Right forelimb (tissue), 1 donor: Measurements from ENCODE around the gene FGF12.

ENCODE experiments used
- DNase-seq: peaks from one replicate; pipeline ENCODE4 v3.0.0-alpha.2; 2018

The FGF12 gene

GRCh38 chr3:192177383-192177782, 550.0 kb downstream of the FGF12 start:
- DNase-seq = no peak

DNA sequence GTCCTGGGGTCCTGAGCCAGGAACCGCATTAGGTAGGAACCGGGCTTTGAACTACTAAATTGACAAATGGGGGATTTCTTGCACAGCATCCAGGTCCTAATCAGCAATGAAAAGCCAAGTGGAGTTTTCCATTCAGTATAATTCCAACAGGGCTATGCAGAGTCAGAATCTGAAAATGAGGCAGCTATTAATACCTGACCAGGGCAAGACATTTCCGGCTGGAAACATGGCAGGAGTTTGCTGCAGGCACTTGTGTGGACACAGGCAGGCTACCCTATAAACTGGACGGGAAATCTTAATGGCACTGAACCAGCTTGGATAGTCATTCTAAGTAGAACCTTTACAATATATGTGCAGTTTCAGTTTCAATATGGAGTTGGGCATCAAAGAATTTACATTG, 553.1 kb downstream of the FGF12 start:
- no peak for DNase-seq

GRCh38 chr3:192171213-192171612, 556.1 kb downstream of the FGF12 start:
- DNase-seq = no peak

DNA sequence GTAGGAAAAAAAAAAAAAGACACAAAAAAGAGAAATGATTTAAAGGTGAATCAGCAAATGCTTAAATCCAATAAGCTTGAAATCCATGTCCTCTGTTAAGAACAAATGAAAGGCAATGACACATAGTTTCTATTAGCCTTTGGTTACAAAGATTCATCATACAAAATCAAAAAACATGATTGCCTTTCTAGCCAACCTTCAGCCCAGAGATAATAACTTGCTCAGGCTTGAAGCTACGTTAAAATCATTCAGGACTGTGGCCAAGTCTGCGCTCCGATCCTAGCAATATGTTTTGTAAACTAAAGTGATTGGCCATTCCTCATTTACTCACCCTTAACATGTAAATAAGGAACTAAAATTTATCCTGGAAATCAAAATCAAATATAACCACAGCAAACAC, 556.7 kb downstream of the FGF12 start:
- DNase-seq = no peak

DNA sequence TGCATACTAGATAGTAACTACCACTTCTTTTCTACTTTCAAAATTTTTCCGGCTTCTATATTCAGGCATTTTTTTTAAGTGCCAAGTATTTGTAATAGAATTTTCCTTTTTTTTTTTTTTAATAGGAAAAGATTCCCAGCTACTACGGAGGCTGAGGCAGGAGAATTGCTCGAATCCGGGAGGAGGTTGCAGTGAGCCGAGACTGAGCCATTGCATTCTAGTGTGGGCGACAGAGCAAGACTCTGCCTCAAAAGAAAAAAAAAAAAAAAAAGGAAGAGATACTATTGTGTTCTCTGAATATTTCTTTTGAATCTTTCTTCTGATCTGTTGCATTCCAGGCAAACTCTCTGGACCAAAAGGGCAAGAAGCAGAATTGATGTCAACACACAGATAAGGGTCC, 557.3 kb downstream of the FGF12 start:
- no peak for DNase-seq

DNA sequence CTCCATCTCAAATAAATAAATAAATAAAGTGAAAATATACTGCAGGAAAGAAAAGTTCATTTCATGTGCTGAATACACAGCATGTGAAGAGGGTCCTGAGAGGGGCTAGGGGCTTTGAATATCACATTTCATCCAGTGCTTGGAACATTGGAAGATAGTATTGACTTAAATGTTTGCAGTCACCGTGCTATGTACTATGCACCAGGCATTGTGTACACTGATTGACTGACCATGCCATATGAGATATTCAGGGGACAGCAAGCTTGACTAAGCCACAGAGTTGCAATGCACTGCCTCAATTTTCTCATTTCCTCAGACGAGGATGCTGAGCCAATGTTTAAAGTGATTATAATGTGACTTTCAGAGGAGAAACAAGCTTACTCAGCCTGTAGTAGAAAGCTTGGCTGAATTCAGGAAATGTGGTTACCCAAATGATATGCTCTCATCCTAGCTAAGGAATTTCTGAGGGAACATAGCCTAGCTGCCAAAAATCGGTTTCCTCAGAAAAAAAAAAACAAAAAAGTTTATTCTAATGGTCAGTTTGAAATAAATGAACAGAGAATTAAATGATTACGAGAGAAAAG, 557.9 kb downstream of the FGF12 start:
- DNase-seq = no peak

GRCh38 chr3:192168202-192168601, 559.1 kb downstream of the FGF12 start:
- DNase-seq = no peak

GRCh38 chr3:192165552-192165951, 561.8 kb downstream of the FGF12 start:
- no peak for DNase-seq

- no peak for DNase-seq
These were observed 565.7 kb downstream of the FGF12 start for GRCh38 chr3:192161661-192162060.

DNA sequence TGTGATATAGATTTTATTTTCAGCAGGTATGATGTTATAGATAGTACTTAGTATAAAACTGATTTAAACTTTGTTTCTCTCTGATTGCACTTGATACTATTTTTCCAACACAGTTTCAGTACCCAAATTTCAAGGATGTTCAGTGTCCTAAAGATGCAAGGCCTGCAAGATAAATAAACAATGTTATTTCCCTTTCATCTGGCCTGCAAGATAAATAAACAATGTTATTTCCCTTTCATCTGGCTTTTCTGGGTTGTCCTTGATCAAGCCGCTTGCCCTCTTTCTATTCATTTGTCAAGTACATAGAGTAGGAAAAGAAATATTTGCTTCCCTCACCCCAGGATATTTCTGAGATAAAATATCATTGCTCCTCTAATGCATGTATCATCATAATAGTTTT, 571.0 kb downstream of the FGF12 start:
- no peak for DNase-seq

DNA sequence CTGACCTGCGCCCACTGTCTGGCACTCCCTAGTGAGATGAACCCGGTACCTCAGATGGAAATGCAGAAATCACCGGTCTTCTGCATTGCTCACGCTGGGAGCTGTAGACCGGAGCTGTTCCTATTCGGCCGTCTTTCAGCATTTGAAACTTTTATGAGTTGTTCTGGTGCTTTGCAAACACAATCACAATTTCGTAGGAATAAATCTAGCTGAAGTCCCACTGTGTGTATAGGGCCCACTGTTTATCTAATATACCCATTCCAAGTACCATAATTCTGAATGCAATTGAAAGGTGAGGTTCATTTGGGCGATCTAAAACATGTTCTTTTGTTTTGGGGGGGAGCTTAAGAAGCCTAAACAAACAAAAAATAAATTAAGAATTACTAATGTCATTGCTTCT, 572.1 kb downstream of the FGF12 start:
- DNase-seq = no peak

GRCh38 chr3:192133271-192133670, 594.1 kb downstream of the FGF12 start:
- no peak for DNase-seq

DNA sequence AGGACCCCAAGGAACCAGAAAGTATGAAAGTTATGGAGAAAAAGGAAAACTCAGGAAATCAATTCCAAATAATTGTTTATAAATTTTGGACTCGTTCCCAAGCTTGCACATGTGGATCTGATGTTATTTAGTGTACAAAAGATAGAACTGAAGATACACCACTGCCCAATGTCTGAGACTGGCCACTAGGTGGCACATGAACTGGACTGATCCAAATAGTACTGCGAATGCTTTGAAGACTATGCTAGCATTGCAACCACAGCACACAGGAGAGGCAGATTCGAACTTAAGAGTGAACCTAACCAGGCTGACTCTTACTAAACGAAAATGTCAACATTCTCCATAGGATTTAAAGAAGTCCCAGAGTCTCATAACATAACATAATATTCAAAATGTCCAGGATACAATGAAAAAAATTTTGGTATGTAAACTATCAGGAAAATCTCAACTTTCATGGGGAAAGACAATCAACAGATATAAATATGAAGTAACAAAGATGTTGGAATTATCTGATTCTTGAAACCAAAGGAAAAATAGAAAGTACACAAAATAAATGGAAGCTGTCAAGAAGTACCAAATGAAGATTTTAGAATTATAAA, 596.7 kb downstream of the FGF12 start:
- DNase-seq = no peak

- no peak for DNase-seq
These were observed 597.8 kb downstream of the FGF12 start for GRCh38 chr3:192129586-192129985.

GRCh38 chr3:192128922-192129321, 598.4 kb downstream of the FGF12 start:
- no peak for DNase-seq

DNA sequence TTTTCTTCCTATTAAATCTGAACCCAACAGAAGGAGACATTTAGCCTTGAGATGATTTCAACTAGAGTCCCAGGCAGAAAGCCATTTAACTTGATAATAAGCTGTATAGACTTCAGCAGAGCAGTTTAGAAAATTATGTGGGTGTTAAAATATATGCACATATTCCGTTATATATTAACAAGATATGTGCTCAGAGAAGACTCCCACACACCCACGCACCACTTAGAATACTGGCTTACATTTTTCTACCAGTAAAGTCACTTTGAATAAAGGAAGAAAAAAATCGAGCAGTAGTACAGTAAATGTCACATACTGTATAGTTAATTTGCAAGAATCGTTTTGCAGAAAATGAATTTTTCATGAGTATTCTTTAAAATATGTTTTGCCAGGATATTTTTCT, 599.3 kb downstream of the FGF12 start:
- DNase-seq = no peak

GRCh38 chr3:192122832-192123594, 604.3 kb downstream of the FGF12 start:
- no peak for DNase-seq

DNA sequence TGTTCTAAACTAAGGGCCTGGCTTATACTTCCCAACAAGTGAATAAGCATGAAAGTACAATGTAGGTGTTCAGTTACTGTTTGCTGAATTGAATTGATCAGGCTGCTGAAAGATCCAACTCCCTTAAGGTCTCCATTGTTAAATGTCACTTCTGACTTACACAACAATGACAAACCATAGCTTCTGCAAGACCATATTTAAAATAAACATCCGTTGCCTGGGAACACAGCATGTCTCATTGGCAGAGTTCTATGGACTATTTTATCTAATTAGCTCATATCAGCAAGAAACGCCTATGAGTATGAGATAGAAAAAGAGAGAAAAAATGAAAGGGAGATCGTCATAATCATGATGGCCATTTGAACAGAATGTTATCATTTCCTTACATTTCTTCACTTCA, 605.4 kb downstream of the FGF12 start:
- no peak for DNase-seq

DNA sequence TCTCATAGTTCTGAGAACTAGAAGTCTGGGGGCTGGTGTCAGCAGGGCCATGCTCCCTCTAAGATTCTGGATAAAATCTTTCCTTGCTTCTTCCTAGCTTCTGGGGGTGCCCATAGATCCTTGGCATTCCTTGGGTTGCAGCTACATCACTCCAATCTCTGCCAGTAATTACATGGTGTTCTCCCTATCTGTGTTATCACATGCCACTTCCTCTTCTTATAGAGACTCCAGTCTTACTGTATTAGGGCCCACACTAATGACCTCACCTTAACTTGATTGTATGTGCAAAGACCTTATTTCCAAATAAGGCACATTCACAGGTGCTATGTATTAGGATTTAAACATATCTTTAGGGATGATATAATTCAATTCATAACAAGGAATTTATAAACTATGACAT, 618.5 kb downstream of the FGF12 start:
- no peak for DNase-seq

DNA sequence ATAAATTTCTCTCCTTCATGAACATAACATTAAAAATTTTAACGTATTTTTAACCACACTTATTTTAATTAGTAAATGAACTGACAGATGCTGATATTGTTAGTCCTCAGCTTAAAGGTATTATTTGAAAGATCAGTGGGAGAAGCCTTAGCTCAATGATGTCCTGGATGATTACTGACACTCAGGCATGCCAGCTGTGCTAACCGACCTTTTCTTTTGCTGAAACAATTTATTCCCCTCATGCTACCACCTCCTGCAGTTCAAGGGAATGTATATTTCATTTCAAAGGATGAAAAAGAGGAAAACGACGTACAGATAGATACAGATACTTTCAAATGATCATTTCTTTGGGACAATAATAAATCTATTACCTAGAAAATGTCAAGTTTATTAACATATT, 620.8 kb downstream of the FGF12 start:
- DNase-seq = no peak

DNA sequence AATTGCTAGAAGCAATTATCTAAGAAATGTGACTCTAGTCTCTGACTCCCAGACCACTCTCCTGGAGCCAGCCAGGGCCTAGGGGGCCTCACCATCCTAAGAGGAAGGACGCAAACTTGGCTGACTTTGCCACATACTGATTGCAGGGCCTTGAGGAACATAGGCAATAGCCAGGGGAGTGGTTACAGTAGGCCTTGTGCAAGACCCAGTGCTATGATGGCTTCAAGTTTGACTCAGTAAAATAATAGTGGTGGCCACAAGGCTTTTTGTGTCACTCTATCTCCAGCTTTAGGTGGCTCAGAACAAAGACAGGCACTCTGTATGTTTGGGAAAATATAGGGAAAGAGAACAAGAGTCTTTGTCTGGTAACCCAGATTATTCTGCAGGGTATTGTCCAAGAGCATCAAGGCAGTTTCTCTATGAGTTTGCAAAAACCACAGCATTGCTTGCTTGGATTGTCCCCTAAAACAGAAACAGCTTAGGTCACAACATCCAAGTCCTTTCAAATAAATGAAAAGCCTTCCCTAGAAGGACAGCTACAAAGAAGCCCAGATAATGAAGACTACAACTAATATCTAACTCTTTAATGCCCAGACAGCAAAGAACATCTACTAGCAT, 634.8 kb downstream of the FGF12 start:
- DNase-seq = no peak

DNA sequence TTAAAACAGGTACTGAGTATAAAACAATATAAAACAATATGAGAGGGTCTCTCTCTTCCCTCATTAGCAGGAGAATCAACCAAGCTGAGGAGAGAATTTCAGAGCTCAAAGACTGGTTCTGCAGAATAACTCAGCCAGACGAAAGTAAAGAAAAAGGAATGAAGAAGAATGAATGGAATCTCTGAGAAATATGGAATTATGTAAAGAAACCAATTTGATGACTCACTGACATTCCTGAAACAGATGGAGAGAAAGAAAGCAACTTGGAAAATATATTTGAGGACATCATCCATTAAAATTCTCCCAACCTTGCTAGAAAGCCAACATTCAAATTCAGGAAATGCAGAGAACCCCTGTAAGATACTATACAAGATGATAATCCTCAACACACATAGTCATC, 635.5 kb downstream of the FGF12 start:
- no peak for DNase-seq

- no peak for DNase-seq
These were observed 636.8 kb downstream of the FGF12 start for GRCh38 chr3:192090586-192090985.
